ENCODE data around the gene POU3F2. TPM values are rescaled to one million over a fixed set of nuclear protein-coding genes. Genes with fewer than 3 reads are reported as not detected.

POU3F2 gene
- total RNA-seq, 1 donor from 2014 or later = 12.2 TPM

- TF ChIP-seq EZH2 (IDR thresholded peaks at IDR 0.05) (peak; percentile 83), EZH2phosphoT487 (IDR thresholded peaks at IDR 0.05) (peak; percentile 32), CTCF (IDR thresholded peaks at IDR 0.05) (peak; percentile 29)
- no peaks in the 10 kb centered on the region for H3K9me3 ChIP-seq (ENCODE audit: low read depth)
- peaks cover 43% of the 10 kb centered on the region for H4K20me1 ChIP-seq (ENCODE audit: low read depth)
- H3K4me1 ChIP-seq = peaks cover 63% of the 10 kb centered on the region
- peak overlapping the region; percentile 56 for H3K4me3 ChIP-seq
- H3F3A ChIP-seq (ENCODE audit: low read depth) = peaks cover 57% of the 10 kb centered on the region
- peak overlapping the region; percentile 92 for H3K4me3 Mint-ChIP-seq
- peak overlapping the region; percentile 88 for H3K4me2 ChIP-seq
- peaks cover 28% of the 10 kb centered on the region for H3K79me2 ChIP-seq (ENCODE audit: low read depth)
- H3K27ac ChIP-seq = no peak overlapping the region
- H3K27me3 ChIP-seq = peaks cover 91% of the 10 kb centered on the region
- H3K36me3 ChIP-seq = no peaks in the 10 kb centered on the region
- H2AFZ ChIP-seq (replicated peaks) = peak overlapping the region; percentile 77
- H3K9me3 Mint-ChIP-seq = peaks cover 2% of the 10 kb centered on the region
- peaks cover 2% of the 10 kb centered on the region for H3K27me3 Mint-ChIP-seq (ENCODE audit: insufficient read depth, low read depth)
- DNase-seq (ENCODE audit: low spot score) = peak; percentile 77
- peaks cover 19% of the 10 kb centered on the region for H3K36me3 Mint-ChIP-seq
- H3K4me1 Mint-ChIP-seq = peaks cover 37% of the 10 kb centered on the region
- no peak overlapping the region for H3K9ac ChIP-seq
- peak overlapping the region; percentile 99 for H3K27ac Mint-ChIP-seq
Observed at GRCh38 chr6:98833057-98833306, 1.4 kb upstream of the POU3F2 start.

- TF ChIP-seq EZH2phosphoT487 (IDR thresholded peaks at IDR 0.05) (no peak), EZH2 (IDR thresholded peaks at IDR 0.05) (peak; percentile 38)
- peak overlapping the region; percentile 56 for H3K4me3 ChIP-seq
- peaks cover 63% of the 10 kb centered on the region for H3K4me1 ChIP-seq
- peak overlapping the region; percentile 88 for H3K4me2 ChIP-seq
- Mint-ChIP-seq H3K36me3 (peaks cover 24% of the 10 kb centered on the region), H3K4me1 (peaks cover 34% of the 10 kb centered on the region), H3K9me3 (peaks cover 2% of the 10 kb centered on the region), H3K4me3 (peak overlapping the region; percentile 92), H3K27me3 (ENCODE audit: insufficient read depth, low read depth) (peaks cover 2% of the 10 kb centered on the region), H3K27ac (peak overlapping the region; percentile 99)
- peak overlapping the region; percentile 77 for H2AFZ ChIP-seq (replicated peaks)
- H3K27ac ChIP-seq = no peak overlapping the region
- DNase-seq (ENCODE audit: low spot score) = peak; percentile 76
- no peaks in the 10 kb centered on the region for H3K36me3 ChIP-seq
- no peak overlapping the region for H3K9ac ChIP-seq
- H4K20me1 ChIP-seq (ENCODE audit: low read depth) = peaks cover 48% of the 10 kb centered on the region
- H3F3A ChIP-seq (ENCODE audit: low read depth) = peaks cover 53% of the 10 kb centered on the region
- peaks cover 33% of the 10 kb centered on the region for H3K79me2 ChIP-seq (ENCODE audit: low read depth)
- H3K9me3 ChIP-seq (ENCODE audit: low read depth) = no peaks in the 10 kb centered on the region
- H3K27me3 ChIP-seq = peaks cover 91% of the 10 kb centered on the region
Observed at GRCh38 chr6:98833307-98834059, 891 bp upstream of the POU3F2 start.

- H3K4me2 ChIP-seq = peak overlapping the region; percentile 88
- no peaks in the 10 kb centered on the region for H3K9me3 ChIP-seq (ENCODE audit: low read depth)
- peaks cover 54% of the 10 kb centered on the region for H3K4me1 ChIP-seq
- H3K27ac ChIP-seq = no peak overlapping the region
- peaks cover 46% of the 10 kb centered on the region for H3K79me2 ChIP-seq (ENCODE audit: low read depth)
- Mint-ChIP-seq H3K9me3 (peaks cover 2% of the 10 kb centered on the region), H3K27me3 (ENCODE audit: insufficient read depth, low read depth) (peaks cover 2% of the 10 kb centered on the region), H3K36me3 (peaks cover 40% of the 10 kb centered on the region), H3K4me3 (peak overlapping the region; percentile 94), H3K27ac (peak overlapping the region; percentile 97), H3K4me1 (peaks cover 27% of the 10 kb centered on the region)
- H3F3A ChIP-seq (ENCODE audit: low read depth) = peaks cover 47% of the 10 kb centered on the region
- H3K27me3 ChIP-seq = peaks cover 91% of the 10 kb centered on the region
- DNase-seq (ENCODE audit: low spot score) = peak; percentile 69
- H3K4me3 ChIP-seq = peak overlapping the region; percentile 56
- H2AFZ ChIP-seq (replicated peaks) = peak overlapping the region; percentile 4
- H3K9ac ChIP-seq = no peak overlapping the region
- H4K20me1 ChIP-seq (ENCODE audit: low read depth) = peaks cover 56% of the 10 kb centered on the region
- no peaks in the 10 kb centered on the region for H3K36me3 ChIP-seq
- TF ChIP-seq EZH2 (IDR thresholded peaks at IDR 0.05) (peak; percentile 20), CTCF (IDR thresholded peaks at IDR 0.05) (no peak)
Observed at GRCh38 chr6:98835149-98836024, 1.0 kb downstream of the POU3F2 start.
